Liver (tissue), 3 donors: Measurements from ENCODE around the gene ERI3.

ENCODE experiments used
- CTCF ChIP-seq: fragments of 150-350 bp; IDR thresholded peaks from 2 replicates; pipeline ENCODE4 v1.5.1; 2017; ENCODE audit warnings: improper control_type of control experiment, low read depth, low read length; ENCODE audit not compliant: missing input control
- GABPA ChIP-seq, 2 donors: IDR thresholded peaks in 1 of 2; conservative IDR thresholded peaks in 1 of 2; 2 replicates each; pipeline ENCODE4 v1.6.1; 2016; ENCODE audit warnings: antibody characterized with exemption in 2 of 2, mild to moderate bottlenecking in 1 of 2, moderate library complexity in 1 of 2
- HNF4G ChIP-seq: IDR thresholded peaks from 2 replicates; pipeline ENCODE4 v1.6.1; 2016; ENCODE audit warnings: antibody characterized with exemption
- MAX ChIP-seq: IDR thresholded peaks from 2 replicates; pipeline ENCODE4 v1.6.1; 2016; ENCODE audit warnings: antibody characterized with exemption
- NR2F2 ChIP-seq: IDR thresholded peaks from 2 replicates; pipeline ENCODE4 v1.6.1; 2016; ENCODE audit warnings: antibody characterized with exemption
- RAD21 ChIP-seq, 2 donors: IDR thresholded peaks; 2 replicates each; pipeline ENCODE4 v1.6.1; 2016; ENCODE audit warnings: antibody characterized with exemption in 2 of 2, mild to moderate bottlenecking in 2 of 2
- REST ChIP-seq: IDR thresholded peaks from 2 replicates; pipeline ENCODE4 v1.6.1; 2016; ENCODE audit warnings: antibody characterized with exemption, mild to moderate bottlenecking
- RXRA ChIP-seq, 2 donors: IDR thresholded peaks; 2 replicates each; pipeline ENCODE4 v1.6.1; 2017 to 2018; ENCODE audit warnings: antibody characterized with exemption in 2 of 2, mild to moderate bottlenecking in 1 of 2
- SP1 ChIP-seq: IDR thresholded peaks from 2 replicates; pipeline ENCODE4 v1.6.1; 2018; ENCODE audit warnings: antibody characterized with exemption, mild to moderate bottlenecking
- TAF1 ChIP-seq: conservative IDR thresholded peaks from 2 replicates; pipeline ENCODE4 v1.6.1; 2016; ENCODE audit warnings: antibody characterized with exemption, mild to moderate bottlenecking
- ZBTB33 ChIP-seq: IDR thresholded peaks from 2 replicates; pipeline ENCODE4 v1.6.1; 2016; ENCODE audit warnings: antibody characterized with exemption
- donor health status: healthy.
- donor health status: healthy.

GRCh38 chr1:44259090-44259489 is 96.0 kb downstream of the ERI3 start:
- TF ChIP-seq CTCF: no peak
- TF ChIP-seq TAF1: no peak
- TF ChIP-seq ZBTB33: no peak
- no peak for TF ChIP-seq SP1
- no peak for TF ChIP-seq REST
- TF ChIP-seq RAD21 (IDR thresholded peaks at IDR 0.05): no peak
- no peak for TF ChIP-seq HNF4G
- TF ChIP-seq GABPA (IDR thresholded peaks at IDR 0.05 in 1 of 2, conservative IDR thresholded peaks at IDR 0.05 in 1 of 2): no peak
- TF ChIP-seq NR2F2: no peak
- TF ChIP-seq MAX: no peak
- TF ChIP-seq RXRA (IDR thresholded peaks at IDR 0.05): no peak
